Globus pallidus (tissue), 1 donor: Measurements from ENCODE around the gene ACSL1.
A peak's percentile ranks its signal among the peaks of the same experiment; 100 is the strongest.
"Not testable (repeated sequence)": the region's sequence is repeated elsewhere in the genome, so short reads cannot be mapped to it uniquely, and the experiment has no call there.

Experiments
- DNase-seq: peaks from one replicate; pipeline ENCODE4 v3.0.0-alpha.2; 2015; ENCODE audit warnings: low spot score

ACSL1 gene

DNA sequence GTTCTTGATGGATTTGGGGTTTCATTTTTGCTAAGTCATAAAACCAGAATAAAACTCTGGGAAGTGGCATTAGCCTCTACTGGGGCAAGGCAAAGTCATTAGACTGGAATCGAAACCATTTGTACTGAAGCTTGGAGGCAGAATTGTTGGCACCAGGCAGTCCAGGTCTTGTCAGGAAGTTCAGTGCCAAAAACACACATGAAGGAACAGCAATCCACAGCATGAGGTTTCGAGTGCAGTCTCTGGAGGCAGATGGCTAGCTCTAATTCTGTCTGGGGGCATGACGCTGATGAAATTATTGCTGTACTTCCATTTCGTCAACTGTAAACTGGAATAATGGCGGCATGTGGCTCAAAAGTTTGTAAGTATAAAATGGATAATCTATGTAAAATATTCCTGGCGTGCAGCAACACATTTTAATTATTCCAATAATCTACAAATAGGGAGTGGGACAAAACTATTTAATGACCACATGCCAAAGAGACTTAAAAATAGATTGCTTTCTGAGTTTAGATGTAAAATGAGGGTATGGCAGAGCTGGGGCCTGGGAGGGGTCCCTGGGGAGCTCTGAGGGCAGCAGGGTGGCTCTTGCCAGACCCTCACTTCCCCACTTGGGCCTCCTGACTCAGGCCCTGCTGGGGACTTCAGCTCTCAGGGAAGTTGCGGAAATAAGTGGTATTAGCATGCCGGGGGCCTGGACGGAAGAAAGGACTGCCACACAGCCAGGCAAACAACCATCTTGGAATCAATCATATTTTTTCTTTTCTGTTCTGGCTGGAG, 73.1 kb downstream of the ACSL1 start:
- no peak for DNase-seq

DNA sequence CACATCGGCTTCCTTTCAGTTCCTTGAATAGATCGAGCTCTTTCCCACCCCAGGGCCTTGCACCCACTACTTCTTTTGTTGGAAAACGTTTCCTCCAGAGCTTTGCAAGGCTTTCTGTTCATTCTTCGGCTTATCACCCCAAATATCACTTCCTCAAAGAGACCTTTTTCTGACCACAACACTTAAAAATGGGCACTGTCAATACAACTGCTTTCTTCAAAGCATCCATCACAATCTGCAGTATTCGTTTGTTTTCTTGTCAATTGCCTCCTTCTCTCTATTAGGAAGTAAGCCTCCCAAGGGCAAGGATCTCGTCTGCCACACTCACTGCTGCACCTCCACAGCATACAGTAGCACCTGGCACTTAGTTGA, 74.2 kb downstream of the ACSL1 start:
- DNase-seq: no peak

DNA sequence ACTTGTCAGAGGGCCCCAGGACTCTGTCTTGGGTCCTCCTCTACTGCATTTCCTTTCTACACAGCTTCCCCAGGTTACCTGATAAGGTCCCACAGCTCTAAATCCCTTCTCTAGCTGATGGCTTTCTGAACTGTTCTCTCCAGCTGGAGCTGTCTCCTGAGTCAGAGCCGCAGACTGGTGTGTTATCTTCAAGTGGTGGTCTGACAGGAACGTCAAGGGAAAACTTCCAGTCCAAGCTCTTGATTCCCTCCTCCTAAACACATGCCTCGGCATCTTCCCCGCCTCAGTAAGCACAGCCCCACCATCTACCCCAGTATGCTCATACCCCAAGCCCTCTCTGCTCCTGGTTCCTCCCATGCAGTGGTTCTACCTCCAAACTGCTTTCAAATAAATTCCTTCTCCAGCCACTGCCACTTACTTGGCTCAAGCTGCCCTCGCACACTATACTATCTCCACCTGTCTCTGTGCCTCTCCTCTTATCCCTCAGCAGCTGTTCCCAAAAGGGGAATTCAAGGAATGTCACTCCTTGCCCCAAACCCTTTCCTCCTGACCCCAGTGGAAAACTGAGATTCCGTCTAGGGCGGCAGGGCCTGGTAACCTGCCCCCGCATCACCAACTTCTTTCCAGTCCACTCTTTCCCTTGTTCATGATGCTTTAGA, 74.7 kb downstream of the ACSL1 start:
- no peak for DNase-seq

DNA sequence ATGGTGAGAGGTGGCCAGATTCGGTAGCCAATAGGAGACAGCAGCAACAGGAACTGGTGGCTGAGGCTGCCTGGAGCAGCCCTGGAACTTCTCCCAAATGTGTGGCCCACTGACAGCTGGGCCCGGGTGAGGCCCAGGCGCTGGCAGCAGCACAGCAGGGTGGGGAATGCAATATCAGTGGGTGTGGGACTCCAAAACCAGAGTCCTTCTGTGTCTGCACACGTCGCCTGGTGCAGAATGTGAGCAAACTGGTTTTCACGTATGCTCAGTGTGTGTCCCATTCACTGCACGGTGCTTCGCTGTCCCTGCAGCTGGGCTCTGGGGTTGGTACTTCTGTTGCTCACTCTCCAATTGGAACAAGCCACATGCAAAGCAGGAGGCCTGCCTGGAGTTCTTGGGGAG, 77.5 kb downstream of the ACSL1 start:
- DNase-seq: no peak

DNA sequence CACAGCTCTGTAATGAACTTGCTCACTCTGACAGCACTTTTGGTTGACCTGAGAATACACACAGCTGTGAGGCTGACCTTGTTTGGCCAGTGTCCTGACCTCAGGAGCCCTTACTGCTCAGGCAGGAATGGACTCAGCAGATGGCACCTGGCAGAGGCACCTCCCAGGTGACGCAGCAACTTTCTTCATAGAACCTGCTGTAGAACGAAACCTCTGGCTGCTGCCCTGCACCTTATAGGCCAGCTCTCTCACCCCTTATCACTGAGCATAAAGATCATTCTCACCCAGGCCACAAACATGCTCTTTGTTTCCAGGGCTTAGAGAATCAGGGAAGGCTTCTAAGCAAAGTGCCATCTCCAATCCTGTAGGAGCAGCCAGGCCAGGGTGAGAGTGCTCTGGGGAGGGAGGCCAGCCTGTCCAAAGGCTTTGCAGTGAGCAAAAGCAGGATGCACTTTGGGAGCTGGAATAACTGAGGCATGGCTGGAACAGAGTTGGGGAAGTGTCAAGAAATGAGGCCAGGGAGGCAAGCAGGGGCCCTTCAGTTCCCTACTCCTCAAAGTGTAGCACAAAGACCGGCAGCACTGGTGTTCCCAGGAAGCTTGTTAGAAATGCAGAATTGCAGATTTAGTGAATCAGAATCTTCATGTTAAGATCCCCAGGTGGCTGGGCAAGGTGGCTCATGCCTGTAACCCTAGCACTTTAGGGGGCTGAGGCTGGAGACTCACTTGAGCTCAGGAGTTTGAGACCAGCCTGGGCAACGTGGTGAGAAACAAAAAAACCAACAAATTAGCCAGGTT, 78.5 kb downstream of the ACSL1 start:
- DNase-seq: no peak

DNA sequence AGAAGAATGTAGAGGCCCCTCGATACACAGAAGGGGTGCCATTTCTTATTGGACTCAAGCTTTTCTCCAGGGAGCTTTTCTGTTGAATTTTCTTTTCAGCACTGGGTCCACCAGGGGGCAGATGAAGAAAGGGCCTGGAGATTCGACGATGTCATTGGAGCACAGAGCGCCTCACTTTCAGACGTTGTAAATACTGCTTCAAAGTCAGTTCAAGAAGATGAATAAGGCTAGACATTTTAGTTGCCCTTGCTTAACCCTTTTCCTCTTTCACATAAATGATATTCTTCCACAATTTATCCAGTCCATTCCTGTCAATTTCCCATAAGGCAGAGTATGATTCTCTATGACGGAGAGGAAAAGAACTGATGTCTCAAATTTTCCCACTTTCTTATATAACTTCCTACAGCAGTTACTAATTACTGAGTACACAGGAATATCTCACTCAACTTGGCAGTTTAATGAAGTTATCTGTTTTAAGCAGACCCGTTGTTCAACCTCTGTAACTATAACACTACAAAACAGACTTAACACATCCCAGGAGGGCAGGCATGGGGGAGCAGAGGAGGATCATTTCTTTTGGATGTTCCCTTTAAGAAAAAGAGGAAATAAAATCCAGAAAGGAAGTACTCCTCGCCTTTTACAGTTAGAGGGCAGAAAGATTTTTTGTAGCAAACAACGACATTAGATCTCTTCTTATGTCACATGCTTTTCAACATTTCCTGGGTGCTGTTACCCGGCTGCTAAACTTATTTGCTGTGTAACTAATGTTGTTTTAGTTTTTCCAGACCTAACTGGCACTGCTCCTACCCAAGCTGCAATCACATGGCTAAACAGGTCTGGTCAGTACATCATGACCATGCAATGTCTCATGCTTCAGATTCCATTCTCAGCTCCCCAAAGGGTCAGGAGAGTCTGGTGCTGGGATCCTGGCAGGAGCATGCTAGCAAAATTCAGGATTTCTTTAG, 79.7 kb downstream of the ACSL1 start:
- DNase-seq: peak; percentile 83

DNA sequence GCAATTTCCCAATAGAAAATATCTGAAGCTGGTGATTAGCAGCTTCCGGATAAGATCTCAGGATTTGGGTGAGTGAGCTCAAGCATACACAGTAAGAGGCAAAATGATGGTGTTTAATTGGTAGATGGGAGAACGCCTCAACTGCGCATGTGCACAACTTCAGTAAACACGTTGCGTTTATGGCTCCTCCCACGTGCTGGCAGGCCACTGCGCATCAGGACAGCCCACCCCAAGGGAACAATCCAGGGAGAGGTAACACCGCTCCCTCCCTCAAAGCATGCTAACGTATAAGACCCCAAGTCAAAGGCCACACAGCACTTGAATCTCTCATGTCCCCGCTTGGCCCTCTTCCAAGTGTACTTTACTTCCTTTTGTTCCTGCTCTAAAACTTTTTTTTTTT, 81.5 kb downstream of the ACSL1 start:
- no peak for DNase-seq

DNA sequence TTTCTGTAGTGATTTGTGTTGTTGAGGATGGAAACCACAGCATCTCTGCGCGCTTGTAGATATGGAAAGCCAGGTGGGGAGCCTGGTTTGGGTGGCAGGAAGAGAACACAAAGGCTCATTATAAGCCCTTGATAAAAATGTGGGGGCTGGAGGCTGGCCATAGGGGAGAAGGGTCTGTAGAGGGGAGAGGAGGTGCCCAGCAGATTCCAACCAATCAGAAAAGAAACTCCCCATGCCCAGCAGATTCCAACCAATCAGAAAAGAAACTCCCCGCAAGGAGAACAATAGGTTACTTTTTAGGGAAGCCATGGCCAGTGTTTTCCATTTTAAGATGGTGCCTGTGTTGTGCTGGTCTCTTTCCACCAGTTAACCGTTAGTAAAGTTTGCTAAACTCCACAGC, 82.1 kb downstream of the ACSL1 start:
- DNase-seq: no peak

DNA sequence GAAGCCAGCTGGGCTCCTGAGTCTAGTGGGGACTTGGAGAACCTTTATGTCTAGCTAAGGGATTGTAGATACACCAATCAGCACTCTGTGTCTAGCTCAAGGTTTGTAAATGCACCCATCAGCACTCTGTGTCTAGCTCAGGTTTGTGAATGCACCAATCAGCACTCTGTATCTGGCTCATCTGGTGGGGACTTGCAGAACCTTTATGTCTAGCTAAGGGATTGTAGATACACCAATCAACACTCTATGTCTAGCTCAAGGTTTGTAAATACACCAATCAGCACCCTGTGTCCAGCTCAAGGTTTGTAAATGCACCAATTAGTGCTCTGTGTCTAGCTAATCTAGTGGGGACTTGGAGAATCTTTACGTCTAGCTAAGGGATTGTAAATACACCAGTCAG, 84.1 kb downstream of the ACSL1 start:
- DNase-seq: not testable (repeated sequence)

DNA sequence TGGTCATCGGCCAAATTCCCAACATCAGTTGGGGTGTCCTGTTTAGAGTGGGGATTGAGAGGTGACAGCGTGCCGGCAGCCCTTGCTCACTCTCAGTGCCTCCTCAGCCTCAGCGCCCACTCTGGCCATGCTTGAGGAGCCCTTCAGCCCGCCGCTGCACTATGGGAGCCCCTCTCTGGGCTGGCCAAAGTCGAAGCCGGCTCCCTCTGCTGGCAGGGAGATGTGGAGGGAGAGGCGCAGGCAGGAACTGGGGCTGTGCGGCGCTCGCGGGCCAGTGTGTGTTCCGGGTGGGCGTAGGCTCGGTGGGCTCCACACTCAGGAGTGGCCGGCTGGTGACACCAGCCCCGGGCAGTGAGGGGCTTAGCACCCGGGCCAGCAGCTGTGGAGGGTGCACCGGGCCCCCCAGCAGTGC, 84.8 kb downstream of the ACSL1 start:
- no peak for DNase-seq

DNA sequence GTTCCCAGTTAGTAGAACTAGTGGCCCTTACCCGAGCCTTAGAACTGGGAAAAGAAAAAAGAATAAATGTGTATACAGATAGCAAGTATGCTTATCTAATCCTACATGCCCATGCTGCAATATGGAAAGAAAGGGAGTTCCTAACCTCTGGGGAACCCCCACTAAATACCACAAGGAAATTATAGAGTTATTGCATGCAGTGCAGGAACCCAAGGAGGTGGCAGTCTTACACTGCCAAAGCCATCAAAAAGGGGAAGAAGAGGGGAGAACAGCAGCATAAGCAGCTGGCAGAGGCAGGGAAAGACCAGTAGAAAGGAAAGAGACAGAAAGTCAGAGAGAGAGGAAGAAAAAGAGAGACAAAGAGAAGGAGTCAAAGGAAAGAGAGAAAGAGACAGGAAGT, 86.2 kb downstream of the ACSL1 start:
- not testable (repeated sequence) for DNase-seq

DNA sequence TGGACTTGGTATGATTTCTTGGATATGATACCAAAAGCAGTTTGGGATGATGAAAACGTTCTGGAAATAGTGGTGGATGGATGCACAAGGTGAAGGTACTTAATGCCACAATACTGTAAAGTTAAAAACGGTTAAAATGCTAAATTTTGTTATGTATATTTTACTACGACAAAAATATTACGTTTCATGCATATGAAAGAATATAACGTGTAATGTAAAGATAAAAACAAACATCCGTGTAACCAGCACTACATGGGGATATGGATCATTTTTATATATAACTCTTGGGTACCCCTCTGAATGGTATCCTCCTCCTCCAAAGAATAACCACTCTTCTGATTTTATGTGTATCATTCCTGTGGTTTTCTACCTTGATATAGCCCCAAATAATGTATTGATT, 91.0 kb downstream of the ACSL1 start:
- no peak for DNase-seq

DNA sequence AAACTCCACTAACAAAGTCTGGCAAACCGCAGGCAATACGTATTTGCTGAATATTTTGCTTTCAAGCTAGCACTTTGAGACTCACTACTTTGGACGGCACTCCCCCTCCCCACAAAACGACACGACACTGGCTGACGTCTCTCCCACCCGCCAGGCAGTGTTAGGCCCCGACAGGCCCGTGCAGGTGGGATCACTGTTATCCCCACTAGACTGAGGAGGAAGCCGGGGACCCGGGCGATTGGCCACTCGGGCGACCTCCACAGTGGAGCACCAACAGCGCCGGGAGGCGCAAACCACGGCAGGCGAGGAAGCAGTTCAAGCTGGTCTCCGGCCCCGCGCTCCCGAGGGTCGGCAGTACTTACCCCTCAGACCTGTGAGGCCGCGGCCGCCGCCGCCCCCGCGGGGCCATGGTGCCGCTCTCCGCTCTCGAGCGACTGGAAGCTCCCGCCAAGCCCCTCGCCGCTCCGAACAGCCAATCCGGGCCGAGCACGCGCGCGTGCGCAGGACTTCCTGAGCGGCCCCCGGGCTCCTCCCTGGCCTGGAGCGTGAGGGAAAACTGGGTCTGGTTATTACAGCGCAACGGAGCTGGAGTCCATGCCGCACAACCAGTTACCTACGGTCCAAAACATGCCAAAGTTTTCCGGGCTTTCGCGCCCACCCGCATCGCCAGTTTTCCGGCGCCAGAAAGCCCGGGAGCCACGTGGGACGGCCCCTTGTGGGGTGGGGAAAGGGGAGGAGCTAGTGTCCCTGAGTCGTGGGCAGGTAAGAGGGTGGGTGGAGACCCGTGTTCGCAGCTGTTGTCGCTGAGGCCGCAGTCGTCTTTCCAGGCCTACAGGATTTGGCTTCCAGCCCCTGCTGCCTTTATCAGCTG, 91.9 kb downstream of the ACSL1 start, which contains the start of gene CENPU:
CENPU (minus strand) TSS at position 443 of the 871 bp plus-strand sequence; CDS start at position 409, 34 bp downstream.
- peak; percentile 96 for DNase-seq

DNA sequence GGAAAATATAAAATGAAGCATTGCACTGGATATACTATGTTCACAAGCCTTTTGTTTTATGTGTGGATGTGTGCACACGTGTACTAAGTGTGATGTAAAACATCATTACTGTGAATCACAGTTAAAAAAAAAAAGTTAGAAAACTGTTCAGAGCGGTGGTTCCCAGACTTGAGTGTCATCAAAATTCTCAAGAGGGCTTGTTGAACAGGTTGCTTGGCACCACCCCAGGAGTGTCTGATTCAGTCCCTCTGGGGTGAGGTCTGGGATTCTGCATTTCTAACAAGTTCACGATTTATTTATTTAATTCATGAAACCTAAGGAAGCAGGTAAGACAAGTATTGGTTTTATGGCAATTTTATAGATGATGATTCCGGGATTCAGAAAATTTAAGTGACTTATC, 93.6 kb downstream of the ACSL1 start:
- DNase-seq: no peak

DNA sequence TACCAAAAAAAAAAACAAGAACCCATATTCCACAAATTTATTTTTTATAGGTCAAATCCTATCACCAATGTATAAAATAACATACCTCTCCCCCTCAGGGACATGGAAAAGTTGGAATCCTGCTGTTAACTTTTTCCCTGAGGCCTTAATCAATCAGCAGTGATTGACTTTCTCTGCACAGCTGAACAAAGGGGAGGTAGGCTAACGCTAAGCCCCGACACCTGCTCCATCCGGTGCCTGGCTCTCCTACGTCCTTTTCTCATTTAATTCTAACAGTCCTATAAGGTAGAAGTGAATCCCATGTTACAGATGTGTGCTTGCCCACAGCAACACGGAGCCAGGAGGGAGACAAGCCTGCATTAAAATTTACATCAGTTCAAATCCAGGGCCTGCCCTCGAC, 94.7 kb downstream of the ACSL1 start:
- DNase-seq: no peak

DNA sequence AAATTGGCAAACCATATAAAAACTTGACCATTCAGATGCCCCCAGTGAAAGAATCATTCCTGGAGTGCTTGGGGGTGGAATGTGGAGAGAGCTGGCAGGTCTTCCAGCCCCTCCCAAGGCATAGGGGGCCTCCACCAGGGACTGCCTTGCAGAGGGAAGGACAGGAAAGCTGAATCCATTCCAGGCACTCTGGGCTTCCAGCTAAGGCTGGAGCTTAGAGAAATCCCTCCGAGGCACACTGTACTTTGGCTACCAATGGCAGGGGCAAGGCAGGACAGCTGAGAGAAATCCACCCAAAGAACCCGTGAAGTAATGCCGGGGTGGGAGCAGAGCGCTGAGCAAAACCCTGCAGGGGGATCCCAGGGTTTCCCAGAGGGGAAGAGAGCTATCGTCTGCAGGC, 95.8 kb downstream of the ACSL1 start:
- no peak for DNase-seq

DNA sequence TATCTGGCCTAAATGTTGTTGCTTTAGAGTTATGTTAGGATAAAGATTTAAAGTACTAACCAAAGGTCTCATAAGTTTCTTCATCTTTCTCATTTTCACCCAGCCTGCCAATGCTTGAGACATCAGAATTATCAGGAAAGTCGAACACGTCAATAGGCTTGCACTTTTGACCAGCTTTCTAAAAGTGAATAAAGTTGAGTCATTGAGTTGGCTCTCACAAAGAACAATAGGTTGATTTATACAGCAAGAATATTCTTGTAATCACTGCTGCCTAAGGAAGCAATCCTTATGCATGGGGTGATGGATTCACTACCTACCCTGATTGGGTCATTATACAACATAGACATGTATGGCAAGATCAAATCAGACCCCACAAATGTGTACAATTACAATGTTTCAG, 96.9 kb downstream of the ACSL1 start:
- no peak for DNase-seq

DNA sequence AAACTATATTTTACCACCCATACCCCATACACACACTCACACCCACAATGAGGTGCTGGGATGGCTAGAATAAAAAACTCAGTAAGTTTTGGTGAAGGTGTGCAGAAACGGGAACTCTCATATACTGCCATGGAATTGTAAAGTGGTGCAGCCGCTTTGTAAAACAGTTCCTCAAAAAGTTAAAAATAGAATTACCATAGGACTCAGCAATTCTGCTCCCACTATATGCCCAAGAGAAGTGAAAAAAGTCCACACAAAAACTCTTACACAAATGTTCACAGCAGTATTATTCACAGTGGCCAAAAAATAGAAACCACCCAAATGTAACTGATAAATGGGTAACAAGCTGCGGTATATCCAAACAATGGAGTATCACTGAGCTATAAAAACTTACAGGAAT, 98.3 kb downstream of the ACSL1 start:
- no peak for DNase-seq

DNA sequence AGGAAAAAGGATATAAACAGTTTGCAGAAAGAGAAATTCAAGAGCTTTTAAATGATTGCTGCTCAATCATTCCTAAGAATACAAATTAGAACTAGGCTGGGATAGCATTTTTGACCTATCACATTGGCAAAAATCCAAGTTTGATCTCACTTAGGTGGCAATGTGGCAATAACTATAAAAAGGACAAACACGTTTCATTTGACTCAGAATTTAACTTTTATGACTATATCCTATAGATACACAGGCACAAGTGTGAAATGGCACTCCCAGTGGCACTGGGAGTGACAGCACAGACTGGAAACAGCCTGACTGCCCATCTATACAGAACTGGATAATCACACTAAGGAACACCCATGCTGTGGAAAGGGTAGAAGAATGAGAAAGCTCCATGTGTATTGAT, 103.0 kb downstream of the ACSL1 start:
- DNase-seq: no peak

DNA sequence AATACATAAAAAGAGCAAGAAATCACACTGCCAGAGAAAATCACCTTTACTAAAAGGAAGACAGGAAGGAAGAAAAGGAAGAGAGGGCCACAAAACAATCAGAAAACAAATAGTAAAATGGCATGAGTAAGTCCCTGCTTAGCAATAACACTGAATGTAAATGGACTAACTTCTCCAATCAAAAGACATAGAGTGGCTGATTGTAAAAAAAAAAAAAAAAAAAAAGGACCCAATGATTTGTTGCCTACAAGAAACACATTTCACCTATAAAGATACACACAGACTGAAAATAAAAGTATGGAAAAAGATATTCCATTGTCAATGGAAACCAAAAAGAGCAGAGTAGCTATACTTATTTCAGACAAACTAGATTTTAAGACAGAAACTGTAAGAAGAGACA, 104.5 kb downstream of the ACSL1 start:
- no peak for DNase-seq

DNA sequence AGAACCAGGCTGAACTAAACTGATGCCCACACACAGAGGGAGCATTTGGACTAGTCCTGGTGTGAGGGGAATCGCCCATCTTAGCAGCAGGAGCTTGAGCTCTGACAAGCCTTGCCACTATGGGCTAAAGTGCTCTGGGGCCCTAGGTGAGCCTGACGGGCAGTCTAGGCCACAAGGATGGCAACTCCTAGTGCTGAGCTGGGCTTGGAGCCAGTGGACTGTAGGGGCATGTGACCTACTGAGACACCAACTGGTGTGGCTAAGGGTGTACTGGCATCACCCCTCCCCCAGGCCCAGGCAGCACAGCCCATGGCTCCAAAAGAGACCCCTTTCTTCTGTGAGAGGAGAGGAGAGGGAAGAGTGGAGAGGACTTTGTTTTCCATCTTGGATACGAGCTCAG, 106.4 kb downstream of the ACSL1 start:
- DNase-seq: no peak
